Loucy (cell line): ENCODE data around the gene TMOD1.

Source experiments
- H2AFZ ChIP-seq: fragments of 200-600 bp; sonication (generic); 2 replicates; pipeline ENCODE4 v1.6.0; 2016; ENCODE audit warnings: antibody characterized with exemption, mild to moderate bottlenecking, low read length, moderate library complexity
- H3F3A ChIP-seq: fragments of 200-600 bp; 2 replicates; pipeline ENCODE4 v1.6.0; 2016; ENCODE audit warnings: antibody characterized with exemption, low read depth, mild to moderate bottlenecking
- H3K27me3 ChIP-seq: fragments of 200-600 bp; sonication (generic); 2 replicates; pipeline ENCODE4 v1.6.1; 2014; ENCODE audit warnings: low read length, mild to moderate bottlenecking; ENCODE audit not compliant: insufficient read depth, poor library complexity, severe bottlenecking
- H3K36me3 ChIP-seq: fragments of 200-600 bp; sonication (generic); 2 replicates; pipeline ENCODE4 v1.6.1; 2016; ENCODE audit warnings: low read length; ENCODE audit not compliant: insufficient read depth
- H3K4me1 ChIP-seq: fragments of 200-600 bp; sonication (generic); 2 replicates; pipeline ENCODE4 v1.5.1; 2014; ENCODE audit warnings: low read length, mild to moderate bottlenecking; ENCODE audit not compliant: insufficient read depth, poor library complexity, severe bottlenecking
- H3K4me2 ChIP-seq: fragments of 200-600 bp; sonication (generic); 2 replicates; pipeline ENCODE4 v1.6.0; 2014; ENCODE audit warnings: antibody characterized with exemption, low read length, low read depth, mild to moderate bottlenecking; ENCODE audit not compliant: poor library complexity, severe bottlenecking
- H3K4me3 ChIP-seq: fragments of 200-600 bp; sonication (generic); 2 replicates; pipeline ENCODE4 v1.5.1; 2014; ENCODE audit warnings: low read length, mild to moderate bottlenecking, mixed read lengths; ENCODE audit not compliant: poor library complexity, severe bottlenecking
- H3K79me2 ChIP-seq: fragments of 200-600 bp; sonication (generic); 2 replicates; pipeline ENCODE4 v1.6.1; 2014; ENCODE audit warnings: low read length; ENCODE audit not compliant: insufficient read depth
- H3K9ac ChIP-seq: fragments of 200-600 bp; sonication (generic); 2 replicates; pipeline ENCODE4 v1.6.0; 2014; ENCODE audit warnings: mild to moderate bottlenecking, low read depth, low read length, moderate library complexity; ENCODE audit not compliant: poor library complexity, severe bottlenecking
- H3K9me2 ChIP-seq: fragments of 200-600 bp; sonication (generic); replicated peaks from 2 replicates; pipeline ENCODE4 v1.6.1; 2016; ENCODE audit warnings: low read depth, low read length, mixed read lengths
- H3K9me3 ChIP-seq: fragments of 200-600 bp; sonication (generic); 2 replicates; pipeline ENCODE4 v1.6.1; 2014; ENCODE audit warnings: mild to moderate bottlenecking, antibody characterized with exemption, low read length, low read depth; ENCODE audit not compliant: insufficient read depth
- H4K20me1 ChIP-seq: fragments of 200-600 bp; sonication (generic); 2 replicates; pipeline ENCODE4 v1.6.0; 2014; ENCODE audit warnings: antibody characterized with exemption, low read length, mild to moderate bottlenecking; ENCODE audit not compliant: insufficient read depth, poor library complexity, severe bottlenecking
- EZH2phosphoT487 ChIP-seq: fragments of 200-600 bp; IDR thresholded peaks from 2 replicates; pipeline ENCODE4 v1.6.1; 2018; ENCODE audit warnings: antibody characterized with exemption, mild to moderate bottlenecking, moderate library complexity, borderline replicate concordance
- TF ChIP-seq, protein P1 (sequence below): fragments of 200-600 bp; sonication (generic); conservative IDR thresholded peaks from 2 replicates; pipeline ENCODE4 v1.5.1; 2014; ENCODE audit warnings: mild to moderate bottlenecking, antibody characterized with exemption, low read length

Gene TMOD1

DNA sequence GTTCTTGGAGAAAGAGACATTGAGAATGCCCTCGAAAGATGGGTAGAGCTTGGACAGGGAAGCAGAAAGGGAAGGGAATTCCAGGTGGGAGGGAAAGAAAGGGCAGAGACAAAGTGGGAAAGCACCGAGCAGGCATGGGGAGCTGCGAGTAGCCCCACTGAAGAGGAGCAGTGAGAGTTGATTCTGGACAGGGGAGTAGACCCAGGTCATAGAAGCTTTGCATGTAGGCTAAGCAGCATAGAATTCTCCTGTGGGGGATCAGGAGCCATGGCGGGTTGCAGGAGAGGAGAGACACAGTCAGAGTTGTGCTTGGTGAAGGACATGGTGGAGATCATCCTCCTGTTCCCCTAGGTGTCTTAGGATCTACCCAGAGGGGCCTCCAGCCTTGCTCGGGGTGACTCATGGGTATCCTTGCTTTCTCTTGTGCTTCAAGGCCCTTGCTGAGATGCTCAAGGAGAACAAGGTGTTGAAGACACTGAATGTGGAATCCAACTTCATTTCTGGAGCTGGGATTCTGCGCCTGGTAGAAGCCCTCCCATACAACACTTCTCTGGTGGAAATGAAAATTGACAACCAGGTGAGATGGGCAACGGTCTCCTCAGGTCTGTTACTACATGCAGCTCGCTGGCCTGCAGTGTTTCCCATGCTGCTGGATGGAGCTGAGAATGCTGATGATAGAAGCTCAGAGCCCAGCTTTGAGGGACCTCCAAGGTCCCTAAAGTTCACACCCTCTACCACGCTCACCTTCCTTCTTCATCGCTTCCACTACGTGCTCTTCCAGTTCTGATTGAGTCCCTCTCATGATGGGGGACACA, 67.2 kb downstream of the TMOD1 start:
- Histone ChIP-seq H4K20me1 (no peaks in the 10 kb centered on the region), H3F3A (no peaks in the 10 kb centered on the region), H3K36me3 (no peaks in the 10 kb centered on the region), H3K9me3 (no peaks in the 10 kb centered on the region), H3K4me2 (no peak overlapping the region), H3K79me2 (no peaks in the 10 kb centered on the region), H2AFZ (no peak overlapping the region), H3K9me2 (no peaks in the 10 kb centered on the region), H3K4me3 (no peak overlapping the region), H3K27me3 (no peaks in the 10 kb centered on the region), H3K9ac (no peak overlapping the region), H3K4me1 (no peaks in the 10 kb centered on the region)
- TF ChIP-seq, protein P1, sequence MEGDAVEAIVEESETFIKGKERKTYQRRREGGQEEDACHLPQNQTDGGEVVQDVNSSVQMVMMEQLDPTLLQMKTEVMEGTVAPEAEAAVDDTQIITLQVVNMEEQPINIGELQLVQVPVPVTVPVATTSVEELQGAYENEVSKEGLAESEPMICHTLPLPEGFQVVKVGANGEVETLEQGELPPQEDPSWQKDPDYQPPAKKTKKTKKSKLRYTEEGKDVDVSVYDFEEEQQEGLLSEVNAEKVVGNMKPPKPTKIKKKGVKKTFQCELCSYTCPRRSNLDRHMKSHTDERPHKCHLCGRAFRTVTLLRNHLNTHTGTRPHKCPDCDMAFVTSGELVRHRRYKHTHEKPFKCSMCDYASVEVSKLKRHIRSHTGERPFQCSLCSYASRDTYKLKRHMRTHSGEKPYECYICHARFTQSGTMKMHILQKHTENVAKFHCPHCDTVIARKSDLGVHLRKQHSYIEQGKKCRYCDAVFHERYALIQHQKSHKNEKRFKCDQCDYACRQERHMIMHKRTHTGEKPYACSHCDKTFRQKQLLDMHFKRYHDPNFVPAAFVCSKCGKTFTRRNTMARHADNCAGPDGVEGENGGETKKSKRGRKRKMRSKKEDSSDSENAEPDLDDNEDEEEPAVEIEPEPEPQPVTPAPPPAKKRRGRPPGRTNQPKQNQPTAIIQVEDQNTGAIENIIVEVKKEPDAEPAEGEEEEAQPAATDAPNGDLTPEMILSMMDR: no peak
- TF ChIP-seq EZH2phosphoT487: no peak

DNA sequence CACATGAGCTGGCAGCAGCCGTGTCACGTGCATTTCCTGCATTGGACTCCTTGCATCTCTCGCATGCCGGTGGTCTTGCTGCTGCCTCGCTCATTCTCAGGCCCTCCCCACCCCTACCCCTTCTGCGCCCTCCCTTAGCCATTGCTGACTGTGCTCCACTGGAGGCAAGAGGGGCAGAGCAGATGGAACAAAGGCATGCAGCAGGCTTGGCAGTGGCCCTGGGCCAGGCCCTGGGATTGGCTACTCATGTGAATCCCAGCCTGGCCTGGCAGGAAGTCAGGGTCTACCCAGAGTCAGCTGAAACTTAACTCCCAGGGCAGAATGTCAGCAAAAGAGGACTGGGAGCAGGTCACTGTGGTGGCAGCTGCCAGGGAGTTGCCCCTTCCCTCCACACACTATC, 69.4 kb downstream of the TMOD1 start:
- H3K27me3 ChIP-seq: no peaks in the 10 kb centered on the region
- H3K9me2 ChIP-seq: no peaks in the 10 kb centered on the region
- no peaks in the 10 kb centered on the region for H3K9me3 ChIP-seq
- H3K36me3 ChIP-seq: no peaks in the 10 kb centered on the region
- H3F3A ChIP-seq: no peaks in the 10 kb centered on the region
- no peaks in the 10 kb centered on the region for H4K20me1 ChIP-seq
- no peak overlapping the region for H2AFZ ChIP-seq
- H3K4me3 ChIP-seq: no peak overlapping the region
- H3K4me1 ChIP-seq: no peaks in the 10 kb centered on the region
- no peak overlapping the region for H3K9ac ChIP-seq
- TF ChIP-seq, protein P1: no peak
- no peak for TF ChIP-seq EZH2phosphoT487
- H3K4me2 ChIP-seq: no peak overlapping the region
- H3K79me2 ChIP-seq: no peaks in the 10 kb centered on the region

DNA sequence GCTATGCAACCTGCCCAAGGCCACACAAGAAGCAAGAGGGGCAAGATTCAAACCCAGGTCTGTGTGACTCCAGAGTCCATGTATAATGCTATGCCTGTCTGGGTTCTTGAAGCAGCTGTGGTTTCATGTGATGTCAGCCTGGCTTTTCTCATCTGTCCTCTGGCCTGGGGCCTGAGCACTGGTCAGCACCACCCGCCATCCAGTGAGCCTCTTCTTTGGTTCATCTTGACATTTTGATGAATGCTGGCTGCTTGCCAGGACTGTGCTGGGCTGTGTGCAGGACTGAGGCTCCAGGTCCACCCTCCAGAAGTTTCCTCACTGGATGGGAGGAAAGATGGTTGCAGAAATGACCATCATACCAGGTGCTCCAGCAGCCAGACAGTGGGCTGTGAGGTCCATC, 70.2 kb downstream of the TMOD1 start:
- Histone ChIP-seq H2AFZ (no peak overlapping the region), H3K4me3 (no peak overlapping the region), H3K79me2 (no peaks in the 10 kb centered on the region), H3K27me3 (no peaks in the 10 kb centered on the region), H3K9me2 (no peaks in the 10 kb centered on the region), H3K9ac (no peak overlapping the region), H4K20me1 (no peaks in the 10 kb centered on the region), H3F3A (no peaks in the 10 kb centered on the region), H3K9me3 (no peaks in the 10 kb centered on the region), H3K36me3 (no peaks in the 10 kb centered on the region), H3K4me1 (no peaks in the 10 kb centered on the region), H3K4me2 (no peak overlapping the region)
- TF ChIP-seq, protein P1: no peak
- TF ChIP-seq EZH2phosphoT487: no peak
